GM19099 (cell line): ENCODE measurements around the gene LRRC61.

Source experiments
- POLR2A ChIP-seq: IDR thresholded peaks from 3 replicates; pipeline ENCODE4 v1.6.1; 2011; ENCODE audit warnings: low read depth; ENCODE audit not compliant: insufficient read length; ENCODE audit errors: extremely low read depth

The LRRC61 gene

GRCh38 chr7:150325110-150325611, 2.0 kb downstream of the LRRC61 start:
- no peak for TF ChIP-seq POLR2A

- no peak for TF ChIP-seq POLR2A
Measured at GRCh38 chr7:150325901-150326300, 2.7 kb downstream of the LRRC61 start.

- TF ChIP-seq POLR2A = no peak
Measured at GRCh38 chr7:150326657-150327268, 3.6 kb downstream of the LRRC61 start.

- TF ChIP-seq POLR2A = no peak
Measured at GRCh38 chr7:150327308-150327707, 4.2 kb downstream of the LRRC61 start.

GRCh38 chr7:150329331-150330120, 6.4 kb downstream of the LRRC61 start:
- TF ChIP-seq POLR2A = no peak

- TF ChIP-seq POLR2A = no peak
Measured at GRCh38 chr7:150330211-150330885, 7.2 kb downstream of the LRRC61 start.

GRCh38 chr7:150332852-150333635, 9.9 kb downstream of the LRRC61 start:
- no peak for TF ChIP-seq POLR2A

GRCh38 chr7:150333659-150334058, 10.5 kb downstream of the LRRC61 start:
- TF ChIP-seq POLR2A = no peak

- TF ChIP-seq POLR2A = no peak
Measured at GRCh38 chr7:150334108-150334507, 11.0 kb downstream of the LRRC61 start.

- TF ChIP-seq POLR2A = no peak
Measured at GRCh38 chr7:150335108-150335773, 12.1 kb downstream of the LRRC61 start.

- TF ChIP-seq POLR2A = no peak
Measured at GRCh38 chr7:150335774-150336112, 12.6 kb downstream of the LRRC61 start.

GRCh38 chr7:150336746-150337145, 13.6 kb downstream of the LRRC61 start:
- TF ChIP-seq POLR2A = no peak

- no peak for TF ChIP-seq POLR2A
Measured at GRCh38 chr7:150337179-150337578, 14.0 kb downstream of the LRRC61 start.

GRCh38 chr7:150337659-150338081, 14.5 kb downstream of the LRRC61 start:
- no peak for TF ChIP-seq POLR2A
